Subcutaneous adipose tissue (tissue), 4 donors: ENCODE measurements around the gene PYROXD2. TPM values are rescaled to one million over a fixed set of nuclear protein-coding genes. Genes with fewer than 3 reads are reported as not detected.

Experiments used
- CTCF ChIP-seq: fragments of 450-650 bp; IDR thresholded peaks from one replicate; pipeline ENCODE4 v1.5.1; 2016; ENCODE audit warnings: low read depth, mild to moderate bottlenecking, control low read depth, antibody characterized with exemption, moderate library complexity
- total RNA-seq, 4 donors: library from RNA; depleted of rRNA; stranded (reverse); fragments of >200 nt; gene quantifications; one replicate each; pipeline ENCODE4 v1.1.0, GENCODE V29; 2016

PYROXD2 gene
- total RNA-seq, 4 donors from 2014 or later: 11.2 to 23.6 (median 16.0) TPM

- TF ChIP-seq CTCF: no peak
Measured at GRCh38 chr10:98403812-98404504, 11.0 kb downstream of the PYROXD2 start.

GRCh38 chr10:98402931-98403718 lies 11.9 kb downstream of the PYROXD2 start:
- TF ChIP-seq CTCF: no peak

- no peak for TF ChIP-seq CTCF
Measured at GRCh38 chr10:98402478-98402877, 12.5 kb downstream of the PYROXD2 start.

GRCh38 chr10:98400482-98400881 lies 14.5 kb downstream of the PYROXD2 start:
- no peak for TF ChIP-seq CTCF

- TF ChIP-seq CTCF: no peak
Measured at GRCh38 chr10:98399784-98400183, 15.2 kb downstream of the PYROXD2 start.

- no peak for TF ChIP-seq CTCF
Measured at GRCh38 chr10:98397089-98397600, 17.8 kb downstream of the PYROXD2 start.
